Panc1 (cell line): Measurements from ENCODE around the gene AIFM3. TPM values are rescaled to one million over a fixed set of nuclear protein-coding genes. Genes with fewer than 3 reads are reported as not detected.

Source experiments
- ATAC-seq: fragments of 200-7000 bp; cut with Tn5 transposase; 2 replicates; pipeline ENCODE4 v1.9.1; 2020; ENCODE audit warnings: mild to moderate bottlenecking, moderate library complexity
- BruUV-seq: library from RNA; stranded (reverse); fragments of 400-500 nt; replicated peaks from 2 replicates; lab custom pipeline; 2021; lab: Mats Ljungman, UMichigan
- CTCF ChIA-PET: fragments of 300-600 bp; sonication (Branson Sonifier 250); formaldehyde crosslinking; loops from one replicate; lab custom pipeline; 2022; ENCODE audit warnings: antibody characterized with exemption; lab: Charles Lee
- POLR2A ChIA-PET: fragments of 300-600 bp; sonication (Branson Sonifier 250); formaldehyde crosslinking; loops from one replicate; lab custom pipeline; 2022; ENCODE audit warnings: antibody characterized with exemption; lab: Charles Lee
- DNase-seq: peaks from one replicate; pipeline ENCODE4 v3.0.0-alpha.2; 2010; ENCODE audit warnings: low read depth, low spot score
- H3K27ac ChIP-seq: 2 replicates; pipeline ENCODE4 v1.5.1; 2011; ENCODE audit warnings: mild to moderate bottlenecking, low read length, inconsistent platforms
- H3K27me3 ChIP-seq: fragments of 200-500 bp; sonication (Bioruptor generic); 2 replicates; pipeline ENCODE4 v1.6.0; 2014; ENCODE audit warnings: low read length, inconsistent platforms; ENCODE audit not compliant: control insufficient read depth, insufficient read depth
- H3K36me3 ChIP-seq: fragments of 200-500 bp; sonication (Bioruptor generic); 2 replicates; pipeline ENCODE4 v1.5.1; 2014; ENCODE audit warnings: inconsistent platforms, mild to moderate bottlenecking, low read length, moderate library complexity; ENCODE audit not compliant: control insufficient read depth, insufficient read depth
- H3K4me1 ChIP-seq: 2 replicates; pipeline ENCODE4 v1.5.1; 2011; ENCODE audit warnings: inconsistent platforms, mild to moderate bottlenecking, low read length, moderate library complexity; ENCODE audit not compliant: control insufficient read depth, insufficient read depth
- H3K4me3 ChIP-seq, 2 experiments: 2 replicates each; pipeline ENCODE4 v1.5.1; 2011 to 2012; ENCODE audit warnings: low read depth in 2 of 2, low read length in 2 of 2, mild to moderate bottlenecking in 2 of 2, inconsistent platforms in 1 of 2, moderate library complexity in 1 of 2
- H3K9me3 ChIP-seq: fragments of 200-500 bp; sonication (Bioruptor generic); 2 replicates; pipeline ENCODE4 v1.5.1; 2014; ENCODE audit warnings: low read depth, mild to moderate bottlenecking, inconsistent platforms, low read length, moderate library complexity; ENCODE audit not compliant: control insufficient read depth, insufficient read depth
- POLR2AphosphoS5 ChIP-seq: IDR thresholded peaks from 2 replicates; pipeline ENCODE4 v1.6.1; 2012; ENCODE audit warnings: mild to moderate bottlenecking, low read depth, low read length, moderate library complexity
- REST ChIP-seq, 2 experiments: IDR thresholded peaks; 2 replicates each; pipeline ENCODE4 v1.6.1; 2011 to 2012; ENCODE audit warnings: low read depth in 2 of 2, control low read depth in 1 of 2, low read length in 1 of 2, mild to moderate bottlenecking in 1 of 2, moderate library complexity in 1 of 2; ENCODE audit not compliant: insufficient read depth in 1 of 2
- SIN3A ChIP-seq: IDR thresholded peaks from 2 replicates; pipeline ENCODE4 v1.6.1; 2012; ENCODE audit warnings: low read depth, mild to moderate bottlenecking, low read length, moderate library complexity, borderline replicate concordance; ENCODE audit not compliant: insufficient read depth
- TCF7L2 ChIP-seq: IDR thresholded peaks from 2 replicates; pipeline ENCODE4 v1.6.1; 2011; ENCODE audit warnings: mild to moderate bottlenecking, low read depth, low read length, inconsistent platforms
- in situ Hi-C: cut with HindIII; loops from 2 replicates; pipeline ENCODE4 v1.10.0; 2016; ENCODE audit warnings: low sequenced_read_pairs, low pct_unique_long_range_greater_than_20kb
- intact Hi-C: fragments of 100-400 bp; cut with micrococcal nuclease; formaldehyde crosslinking; loops from one replicate; pipeline ENCODE4 v1.10.0; 2022; ENCODE audit not compliant: unreplicated experiment
- total RNA-seq: library from RNA; stranded (reverse); gene quantifications from one replicate; pipeline ENCODE4 v1.2.1, GENCODE V29; 2021; ENCODE audit not compliant: unreplicated experiment
- TF ChIP-seq, protein P1 (sequence below): fragments of 450-650 bp; IDR thresholded peaks from 2 replicates; pipeline ENCODE4 v1.5.1; 2017; ENCODE audit warnings: mild to moderate bottlenecking

The AIFM3 gene
- total RNA-seq, 1 experiment from 2014 or later: 2.7 TPM

DNA sequence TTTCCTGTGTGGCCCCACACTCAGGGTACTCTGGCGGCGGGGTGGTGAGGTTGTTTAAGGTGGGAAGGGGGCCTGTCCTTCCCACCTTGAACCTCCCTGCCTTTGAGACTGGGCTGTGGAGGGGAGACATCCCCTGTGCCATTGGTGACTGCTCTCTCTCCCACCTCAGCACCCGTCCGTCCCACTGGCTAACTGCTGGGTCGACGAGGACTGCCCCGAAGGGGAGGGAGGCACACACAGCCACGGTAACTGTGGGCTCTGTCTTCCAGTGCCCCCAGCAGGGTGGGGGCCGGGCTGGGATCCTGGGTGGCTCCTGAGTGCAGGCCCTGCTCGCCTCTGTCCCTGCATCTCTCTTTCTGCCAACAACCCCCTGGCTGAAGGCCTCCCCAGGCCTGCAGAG, 55.5 kb downstream of the AIFM3 start:
- intact Hi-C loops: no loop called here
- no TSS peak for BruUV-seq

GRCh38 chr22:21022955-21023614, 56.0 kb downstream of the AIFM3 start:
- no peak overlapping the region for H3K27ac ChIP-seq
- BruUV-seq: no TSS peak
- ChIA-PET POLR2A (no interaction called here), CTCF (no interaction called here)
- TF ChIP-seq REST (IDR thresholded peaks at IDR 0.05; ENCODE audit: insufficient read depth in 1 of 2, low read depth in 2 of 2, low read length in 1 of 2): no peak
- TF ChIP-seq, protein P1, sequence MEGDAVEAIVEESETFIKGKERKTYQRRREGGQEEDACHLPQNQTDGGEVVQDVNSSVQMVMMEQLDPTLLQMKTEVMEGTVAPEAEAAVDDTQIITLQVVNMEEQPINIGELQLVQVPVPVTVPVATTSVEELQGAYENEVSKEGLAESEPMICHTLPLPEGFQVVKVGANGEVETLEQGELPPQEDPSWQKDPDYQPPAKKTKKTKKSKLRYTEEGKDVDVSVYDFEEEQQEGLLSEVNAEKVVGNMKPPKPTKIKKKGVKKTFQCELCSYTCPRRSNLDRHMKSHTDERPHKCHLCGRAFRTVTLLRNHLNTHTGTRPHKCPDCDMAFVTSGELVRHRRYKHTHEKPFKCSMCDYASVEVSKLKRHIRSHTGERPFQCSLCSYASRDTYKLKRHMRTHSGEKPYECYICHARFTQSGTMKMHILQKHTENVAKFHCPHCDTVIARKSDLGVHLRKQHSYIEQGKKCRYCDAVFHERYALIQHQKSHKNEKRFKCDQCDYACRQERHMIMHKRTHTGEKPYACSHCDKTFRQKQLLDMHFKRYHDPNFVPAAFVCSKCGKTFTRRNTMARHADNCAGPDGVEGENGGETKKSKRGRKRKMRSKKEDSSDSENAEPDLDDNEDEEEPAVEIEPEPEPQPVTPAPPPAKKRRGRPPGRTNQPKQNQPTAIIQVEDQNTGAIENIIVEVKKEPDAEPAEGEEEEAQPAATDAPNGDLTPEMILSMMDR: no peak
- no peak for TF ChIP-seq TCF7L2
- TF ChIP-seq POLR2AphosphoS5: no peak
- no peak for TF ChIP-seq SIN3A
- H3K27me3 ChIP-seq: no peaks in the 10 kb centered on the region
- no peaks in the 10 kb centered on the region for H3K36me3 ChIP-seq
- no peaks in the 10 kb centered on the region for H3K9me3 ChIP-seq
- intact Hi-C loops (no loop called here), in situ Hi-C loops (no loop called here)
- no peak overlapping the region for H3K4me3 ChIP-seq
- ATAC-seq (no peak), DNase-seq (no peak)
- H3K4me1 ChIP-seq: no peaks in the 10 kb centered on the region

More for the DNA sequence above, 55.5 kb downstream of the AIFM3 start:
- H3K9me3 ChIP-seq: no peaks in the 10 kb centered on the region
- no peaks in the 10 kb centered on the region for H3K27me3 ChIP-seq
- no peak for ATAC-seq
- DNase-seq: no peak
- no peak overlapping the region for H3K27ac ChIP-seq
- CTCF ChIA-PET: no interaction called here
- POLR2A ChIA-PET: no interaction called here
- TF ChIP-seq, protein P1: no peak
- TF ChIP-seq POLR2AphosphoS5: no peak
- no peak for TF ChIP-seq TCF7L2
- TF ChIP-seq REST (IDR thresholded peaks at IDR 0.05; ENCODE audit: insufficient read depth in 1 of 2, low read depth in 2 of 2, low read length in 1 of 2): no peak
- TF ChIP-seq SIN3A: no peak
- no peaks in the 10 kb centered on the region for H3K36me3 ChIP-seq
- H3K4me1 ChIP-seq: no peaks in the 10 kb centered on the region
- H3K4me3 ChIP-seq: no peak overlapping the region
- in situ Hi-C loops: no loop called here
